PC-9 (cell line): ENCODE measurements around the gene PYY. TPM values are rescaled to one million over a fixed set of nuclear protein-coding genes. Genes with fewer than 3 reads are reported as not detected.
A peak's percentile ranks its signal among the peaks of the same experiment; 100 is the strongest.
"Not testable (repeated sequence)": the region's sequence is repeated elsewhere in the genome, so short reads cannot be mapped to it uniquely, and the experiment has no call there.

Experiments used
- BruUV-seq: library from RNA; stranded (reverse); fragments of 400-500 nt; replicated peaks from 2 replicates; lab custom pipeline; 2021; lab: Mats Ljungman, UMichigan
- CTCF ChIA-PET: fragments of 300-600 bp; sonication (Branson Sonifier 250); formaldehyde crosslinking; loops from one replicate; lab custom pipeline; 2022; ENCODE audit warnings: antibody characterized with exemption; lab: Charles Lee
- POLR2A ChIA-PET: fragments of 300-600 bp; sonication (Branson Sonifier 250); formaldehyde crosslinking; loops from one replicate; lab custom pipeline; 2022; ENCODE audit warnings: antibody characterized with exemption; ENCODE audit not compliant: unreplicated experiment; lab: Charles Lee
- DNase-seq, 2 experiments: peaks; one replicate each; pipeline versions ENCODE4 v3.0.0 to v3.0.0-alpha.2; 2015 to 2022; ENCODE audit warnings: mixed read lengths in 1 of 2
- H2AFZ ChIP-seq: fragments of 200-600 bp; sonication (generic); 2 replicates; pipeline ENCODE4 v1.8.1; 2017; ENCODE audit warnings: antibody characterized with exemption
- H3F3A ChIP-seq: fragments of 200-600 bp; sonication (generic); 2 replicates; pipeline ENCODE4 v1.8.1; 2017; ENCODE audit warnings: antibody characterized with exemption, mild to moderate bottlenecking, low read depth; ENCODE audit not compliant: insufficient read depth
- H3K27ac ChIP-seq: fragments of 200-600 bp; sonication (generic); 2 replicates; pipeline ENCODE4 v1.6.1; 2016; ENCODE audit warnings: mixed run types
- H3K27me3 ChIP-seq: fragments of 200-600 bp; sonication (generic); 2 replicates; pipeline ENCODE4 v1.6.1; 2016; ENCODE audit warnings: low read depth, mixed run types; ENCODE audit not compliant: insufficient read depth
- H3K36me3 ChIP-seq: fragments of 200-600 bp; sonication (generic); 2 replicates; pipeline ENCODE4 v1.6.1; 2016; ENCODE audit warnings: low read depth, mixed run types
- H3K4me1 ChIP-seq: fragments of 200-600 bp; sonication (generic); replicated peaks from 2 replicates; pipeline ENCODE4 v1.6.1; 2016; ENCODE audit warnings: mixed run types; ENCODE audit not compliant: insufficient read depth
- H3K4me2 ChIP-seq: fragments of 200-600 bp; sonication (generic); 2 replicates; pipeline ENCODE4 v1.6.1; 2017; ENCODE audit warnings: mixed run types
- H3K4me3 ChIP-seq: fragments of 200-600 bp; sonication (generic); 2 replicates; pipeline ENCODE4 v1.6.1; 2016; ENCODE audit warnings: mixed run types
- H3K79me2 ChIP-seq: fragments of 200-600 bp; sonication (generic); 2 replicates; pipeline ENCODE4 v1.6.1; 2017; ENCODE audit warnings: low read depth, mixed run types
- H3K9me2 ChIP-seq: fragments of 200-600 bp; sonication (generic); 2 replicates; pipeline ENCODE4 v1.8.1; 2017; ENCODE audit warnings: mild to moderate bottlenecking; ENCODE audit not compliant: insufficient read depth
- H3K9me3 ChIP-seq: fragments of 200-600 bp; sonication (generic); 2 replicates; pipeline ENCODE4 v1.8.1; 2016; ENCODE audit warnings: low read depth; ENCODE audit not compliant: insufficient read depth
- H4K20me1 ChIP-seq: fragments of 200-600 bp; sonication (generic); 2 replicates; pipeline ENCODE4 v1.8.1; 2017; ENCODE audit not compliant: insufficient read depth
- EZH2 ChIP-seq: fragments of 200-600 bp; sonication (generic); IDR thresholded peaks from 2 replicates; pipeline ENCODE4 v1.8.0; 2017; ENCODE audit warnings: antibody characterized with exemption, low read depth
- intact Hi-C: fragments of 100-400 bp; cut with micrococcal nuclease; formaldehyde crosslinking; loops from one replicate; pipeline ENCODE4 v1.10.0; 2022; ENCODE audit not compliant: unreplicated experiment
- total RNA-seq: library from RNA; stranded (reverse); gene quantifications from 2 replicates; pipeline ENCODE4 v1.2.3, GENCODE V29; 2021
- TF ChIP-seq, protein P1 (sequence below): fragments of 200-600 bp; sonication (generic); conservative IDR thresholded peaks from 2 replicates; pipeline ENCODE4 v1.6.1; 2017; ENCODE audit warnings: mixed run types, antibody characterized with exemption, mild to moderate bottlenecking, moderate library complexity

The PYY gene
- total RNA-seq, 1 experiment from 2014 or later: not detected

DNA sequence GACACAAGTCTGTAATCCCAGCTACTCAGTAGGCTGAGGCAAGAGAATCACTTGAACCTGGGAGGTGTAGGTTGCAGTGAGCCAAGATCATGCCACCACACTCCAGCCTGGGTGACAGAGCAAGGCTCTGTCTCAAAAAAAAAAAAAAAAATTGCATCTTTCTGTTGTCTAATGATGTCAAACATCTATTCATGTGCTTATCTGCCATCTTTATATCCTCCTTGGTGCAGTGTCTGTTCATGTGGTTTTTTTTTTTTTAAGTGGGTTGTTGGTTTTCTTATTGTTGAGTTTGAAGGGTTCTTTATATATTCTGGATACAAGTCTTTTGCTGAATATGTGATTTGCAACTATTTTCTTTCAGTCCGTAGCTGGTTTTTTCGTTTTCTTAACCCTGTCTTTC, 17.7 kb upstream of the PYY start:
- H3K27ac ChIP-seq, H3K4me1 ChIP-seq, H3K36me3 ChIP-seq, H3K4me2 ChIP-seq, DNase-seq, intact Hi-C loops, CTCF ChIA-PET, BruUV-seq, H3K9me3 ChIP-seq, H3F3A ChIP-seq, H3K9me2 ChIP-seq, H3K4me3 ChIP-seq, H3K79me2 ChIP-seq, POLR2A ChIA-PET, H2AFZ ChIP-seq, H4K20me1 ChIP-seq: not testable (repeated sequence)
- H3K27me3 ChIP-seq: peaks cover 14% of the 10 kb centered on the region

DNA sequence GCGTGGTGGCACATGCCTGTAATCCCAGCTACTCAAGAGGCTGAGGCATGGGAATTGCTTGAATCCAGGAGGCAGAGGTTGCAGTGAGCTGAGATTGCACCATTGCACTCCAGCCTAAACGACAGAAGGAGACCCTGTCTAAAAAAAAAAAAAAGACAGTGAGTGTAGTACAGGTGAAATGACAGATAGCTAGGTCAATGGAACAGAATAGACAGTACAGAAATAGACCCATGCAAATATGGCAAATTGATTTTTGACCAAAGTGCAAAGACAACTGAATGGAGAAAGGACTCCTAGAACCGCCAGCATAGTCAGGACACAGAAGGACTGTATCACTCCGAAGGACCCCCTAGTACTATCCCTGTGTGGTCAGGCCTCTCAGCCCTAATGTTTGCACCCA, 16.6 kb upstream of the PYY start:
- POLR2A ChIA-PET: no interaction called here
- Histone ChIP-seq H3K36me3 (no peaks in the 10 kb centered on the region), H3F3A (no peaks in the 10 kb centered on the region; the same call in 1 of the 2 replicates), H4K20me1 (no peaks in the 10 kb centered on the region), H3K4me1 (no peaks in the 10 kb centered on the region), H2AFZ (no peak overlapping the region), H3K4me3 (no peak overlapping the region), H3K9me2 (no peaks in the 10 kb centered on the region), H3K4me2 (no peak overlapping the region), H3K27me3 (peaks cover 14% of the 10 kb centered on the region), H3K27ac (no peak overlapping the region), H3K79me2 (no peaks in the 10 kb centered on the region), H3K9me3 (no peaks in the 10 kb centered on the region)
- DNase-seq: no peak
- BruUV-seq: no TSS peak
- CTCF ChIA-PET: no interaction called here
- intact Hi-C loops: no loop called here
- no peak for TF ChIP-seq EZH2

DNA sequence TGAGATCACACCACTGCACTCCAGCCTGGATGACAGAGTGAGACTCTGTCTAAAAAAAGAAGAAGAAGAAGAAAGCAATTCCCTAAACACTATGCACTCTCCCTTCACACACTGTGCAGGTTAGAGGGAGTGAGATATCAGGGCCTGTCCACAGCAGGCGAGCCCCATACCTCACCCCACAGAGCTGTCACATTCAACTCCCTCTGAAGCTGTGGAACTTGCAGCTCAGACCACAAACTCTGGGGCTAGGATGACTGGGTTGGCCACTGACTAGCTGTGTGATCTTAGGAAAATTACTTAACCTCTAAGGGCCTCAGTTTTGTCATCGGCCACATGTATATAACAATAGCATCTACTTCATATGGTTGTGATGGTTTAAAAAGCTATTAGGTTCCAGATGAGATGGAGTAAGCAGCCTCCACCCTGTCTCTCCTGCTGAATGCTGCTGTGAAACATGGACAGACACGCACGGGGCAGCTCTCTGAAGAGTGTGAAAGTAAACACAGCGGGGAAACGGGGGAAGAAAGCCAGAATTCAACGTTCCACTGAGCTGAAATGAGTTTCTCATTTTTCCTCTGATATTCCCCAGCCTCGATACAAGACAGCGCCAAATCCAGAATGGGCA, 13.6 kb upstream of the PYY start:
- no TSS peak for BruUV-seq
- Histone ChIP-seq H3K9me3 (no peaks in the 10 kb centered on the region), H3K4me3 (no peak overlapping the region), H2AFZ (no peak overlapping the region), H3K27ac (no peak overlapping the region), H4K20me1 (no peaks in the 10 kb centered on the region), H3K79me2 (no peaks in the 10 kb centered on the region), H3K9me2 (no peaks in the 10 kb centered on the region), H3K36me3 (no peaks in the 10 kb centered on the region), H3K4me1 (no peaks in the 10 kb centered on the region), H3K27me3 (peaks cover 11% of the 10 kb centered on the region; the same call in 1 of the 2 replicates), H3K4me2 (no peak overlapping the region), H3F3A (no peaks in the 10 kb centered on the region)
- TF ChIP-seq, protein P1, sequence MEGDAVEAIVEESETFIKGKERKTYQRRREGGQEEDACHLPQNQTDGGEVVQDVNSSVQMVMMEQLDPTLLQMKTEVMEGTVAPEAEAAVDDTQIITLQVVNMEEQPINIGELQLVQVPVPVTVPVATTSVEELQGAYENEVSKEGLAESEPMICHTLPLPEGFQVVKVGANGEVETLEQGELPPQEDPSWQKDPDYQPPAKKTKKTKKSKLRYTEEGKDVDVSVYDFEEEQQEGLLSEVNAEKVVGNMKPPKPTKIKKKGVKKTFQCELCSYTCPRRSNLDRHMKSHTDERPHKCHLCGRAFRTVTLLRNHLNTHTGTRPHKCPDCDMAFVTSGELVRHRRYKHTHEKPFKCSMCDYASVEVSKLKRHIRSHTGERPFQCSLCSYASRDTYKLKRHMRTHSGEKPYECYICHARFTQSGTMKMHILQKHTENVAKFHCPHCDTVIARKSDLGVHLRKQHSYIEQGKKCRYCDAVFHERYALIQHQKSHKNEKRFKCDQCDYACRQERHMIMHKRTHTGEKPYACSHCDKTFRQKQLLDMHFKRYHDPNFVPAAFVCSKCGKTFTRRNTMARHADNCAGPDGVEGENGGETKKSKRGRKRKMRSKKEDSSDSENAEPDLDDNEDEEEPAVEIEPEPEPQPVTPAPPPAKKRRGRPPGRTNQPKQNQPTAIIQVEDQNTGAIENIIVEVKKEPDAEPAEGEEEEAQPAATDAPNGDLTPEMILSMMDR: no peak
- TF ChIP-seq EZH2: no peak
- intact Hi-C loops: no loop called here
- POLR2A ChIA-PET: no interaction called here
- DNase-seq: no peak
- CTCF ChIA-PET: interaction anchor here (0.5 kb wide), 1 partner anchor 59 kb away, joined by 4 read pairs; no protein-coding TSS in a partner anchor

GRCh38 chr17:43966276-43966675, 12.5 kb upstream of the PYY start:
- no peak for TF ChIP-seq EZH2
- TF ChIP-seq, protein P1: no peak
- peaks cover 11% of the 10 kb centered on the region; the same call in 1 of the 2 replicates for H3K27me3 ChIP-seq
- intact Hi-C loops: no loop called here
- no peaks in the 10 kb centered on the region for H3K79me2 ChIP-seq
- DNase-seq: peak; percentile 16 to 45
- H3K9me2 ChIP-seq: no peaks in the 10 kb centered on the region
- BruUV-seq: no TSS peak
- H3K4me1 ChIP-seq: no peaks in the 10 kb centered on the region
- no peak overlapping the region for H3K4me2 ChIP-seq
- no peaks in the 10 kb centered on the region for H3K36me3 ChIP-seq
- ChIA-PET POLR2A (no interaction called here), CTCF (no interaction called here)
- no peak overlapping the region for H2AFZ ChIP-seq
- no peak overlapping the region for H3K4me3 ChIP-seq
- no peak overlapping the region for H3K27ac ChIP-seq
- H3K9me3 ChIP-seq: no peaks in the 10 kb centered on the region
- H3F3A ChIP-seq: no peaks in the 10 kb centered on the region
- no peaks in the 10 kb centered on the region for H4K20me1 ChIP-seq
